Measurements from ENCODE around the gene EXOC4.

GRCh38 chr7:133609806-133610205 lies 356.9 kb downstream of the EXOC4 start:
- TF ChIP-seq, protein P1, sequence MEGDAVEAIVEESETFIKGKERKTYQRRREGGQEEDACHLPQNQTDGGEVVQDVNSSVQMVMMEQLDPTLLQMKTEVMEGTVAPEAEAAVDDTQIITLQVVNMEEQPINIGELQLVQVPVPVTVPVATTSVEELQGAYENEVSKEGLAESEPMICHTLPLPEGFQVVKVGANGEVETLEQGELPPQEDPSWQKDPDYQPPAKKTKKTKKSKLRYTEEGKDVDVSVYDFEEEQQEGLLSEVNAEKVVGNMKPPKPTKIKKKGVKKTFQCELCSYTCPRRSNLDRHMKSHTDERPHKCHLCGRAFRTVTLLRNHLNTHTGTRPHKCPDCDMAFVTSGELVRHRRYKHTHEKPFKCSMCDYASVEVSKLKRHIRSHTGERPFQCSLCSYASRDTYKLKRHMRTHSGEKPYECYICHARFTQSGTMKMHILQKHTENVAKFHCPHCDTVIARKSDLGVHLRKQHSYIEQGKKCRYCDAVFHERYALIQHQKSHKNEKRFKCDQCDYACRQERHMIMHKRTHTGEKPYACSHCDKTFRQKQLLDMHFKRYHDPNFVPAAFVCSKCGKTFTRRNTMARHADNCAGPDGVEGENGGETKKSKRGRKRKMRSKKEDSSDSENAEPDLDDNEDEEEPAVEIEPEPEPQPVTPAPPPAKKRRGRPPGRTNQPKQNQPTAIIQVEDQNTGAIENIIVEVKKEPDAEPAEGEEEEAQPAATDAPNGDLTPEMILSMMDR (conservative IDR thresholded peaks at IDR 0.05; ENCODE audit: low read length), result no peak
- TF ChIP-seq EZH2phosphoT487 (IDR thresholded peaks at IDR 0.05; ENCODE audit: borderline replicate concordance), result no peak
